H1 (cell line): ENCODE measurements around the gene AATK. TPM values are rescaled to one million over a fixed set of nuclear protein-coding genes. Genes with fewer than 3 reads are reported as not detected.

Experiments used
- CTCF ChIA-PET: fragments of 300-600 bp; sonication (Branson Sonifier 250); formaldehyde crosslinking; loops from one replicate; lab custom pipeline; 2021; ENCODE audit not compliant: partially characterized antibody; lab: Charles Lee
- POLR2A ChIA-PET: fragments of 300-600 bp; sonication (Branson Sonifier 250); formaldehyde crosslinking; loops from one replicate; lab custom pipeline; 2021; ENCODE audit warnings: inconsistent platforms; ENCODE audit not compliant: partially characterized antibody; lab: Charles Lee
- DNase-seq, 2 experiments: peaks; one replicate each; pipeline versions ENCODE4 v3.0.0 to v3.0.0-alpha.2; 2010 to 2022; ENCODE audit warnings: low spot score in 2 of 2, low read depth in 1 of 2, mixed read lengths in 1 of 2
- FAIRE-seq: peaks from 2 replicates; lab custom pipeline; 2011; peaks lifted over from hg19 to GRCh38; lab: Jason Lieb, UNC
- H2AFZ ChIP-seq: 2 replicates; pipeline ENCODE4 v1.8.1; 2012; ENCODE audit warnings: low read length, inconsistent platforms
- H2AK5ac ChIP-seq: 2 replicates; pipeline ENCODE4 v1.6.1; 2013; ENCODE audit warnings: low read depth, low read length
- H2BK120ac ChIP-seq: replicated peaks from 2 replicates; pipeline ENCODE3; 2013; ENCODE audit warnings: low read depth, low read length, inconsistent platforms
- H2BK12ac ChIP-seq: 2 replicates; pipeline ENCODE4 v1.6.1; 2013; ENCODE audit warnings: low read depth, low read length
- H2BK15ac ChIP-seq: 2 replicates; pipeline ENCODE4 v1.6.1; 2013; ENCODE audit warnings: low read length
- H2BK20ac ChIP-seq: 2 replicates; pipeline ENCODE4 v1.6.1; 2013; ENCODE audit warnings: low read length
- H2BK5ac ChIP-seq: 2 replicates; pipeline ENCODE4 v1.6.1; 2013; ENCODE audit warnings: low read depth, low read length
- H3K14ac ChIP-seq: 2 replicates; pipeline ENCODE4 v1.6.1; 2013; ENCODE audit warnings: inconsistent platforms; ENCODE audit not compliant: insufficient read length
- H3K18ac ChIP-seq: 2 replicates; pipeline ENCODE4 v1.6.1; 2013; ENCODE audit warnings: low read length; ENCODE audit errors: extremely low read depth
- H3K23ac ChIP-seq: 2 replicates; pipeline ENCODE4 v1.6.1; 2013; ENCODE audit warnings: inconsistent platforms; ENCODE audit not compliant: insufficient read length
- H3K23me2 ChIP-seq: 2 replicates; pipeline ENCODE4 v1.6.1; 2013; ENCODE audit warnings: low read depth, low read length
- H3K27ac ChIP-seq: 2 replicates; pipeline ENCODE4 v1.6.1; 2011; ENCODE audit warnings: low read depth, low read length, inconsistent platforms
- H3K27me3 ChIP-seq, 4 experiments: replicated peaks in 1 of 4; 1 replicate in 1 of 4; 2 replicates in 3 of 4; pipeline versions ENCODE4 v1.6.1 to v1.8.1; 2011 to 2013; ENCODE audit warnings: low read length in 3 of 4, mild to moderate bottlenecking in 3 of 4, inconsistent platforms in 2 of 4, mixed read lengths in 2 of 4, moderate library complexity in 1 of 4; ENCODE audit not compliant: control insufficient read depth in 3 of 4, insufficient read depth in 3 of 4; ENCODE audit errors: extremely low read depth in 1 of 4
- H3K36me3 ChIP-seq, 4 experiments: 2 replicates each; pipeline versions ENCODE4 v1.6.1 to v1.8.1; 2011 to 2013; ENCODE audit warnings: mild to moderate bottlenecking in 4 of 4, low read length in 3 of 4, moderate library complexity in 2 of 4, control low read depth in 1 of 4, inconsistent platforms in 1 of 4; ENCODE audit not compliant: insufficient read depth in 4 of 4, control insufficient read depth in 2 of 4
- H3K4ac ChIP-seq: replicated peaks from 2 replicates; pipeline ENCODE3; 2013; ENCODE audit warnings: low read length, low read depth, mixed read lengths, inconsistent platforms; ENCODE audit not compliant: insufficient read length
- H3K4me1 ChIP-seq, 4 experiments: replicated peaks in 1 of 4; 1 replicate in 1 of 4; 2 replicates in 3 of 4; pipeline versions ENCODE4 v1.6.1 to v1.8.1; 2011 to 2013; ENCODE audit warnings: low read length in 3 of 4, inconsistent platforms in 2 of 4, mixed read lengths in 1 of 4; ENCODE audit not compliant: insufficient read depth in 4 of 4, control insufficient read depth in 3 of 4
- H3K4me2 ChIP-seq, 2 experiments: 2 replicates each; pipeline versions ENCODE4 v1.6.1 to v1.8.1; 2011 to 2013; ENCODE audit warnings: low read depth in 2 of 2, low read length in 2 of 2, control low read depth in 1 of 2, inconsistent platforms in 1 of 2, mild to moderate bottlenecking in 1 of 2; ENCODE audit not compliant: insufficient read depth in 1 of 2
- H3K4me3 ChIP-seq, 4 experiments: fragments of 200-600, 300-600 bp in 1 of 4; sonication (generic), shearing (Covaris generic), sonication (Bioruptor Twin) in 1 of 4; 2 replicates each; pipeline versions ENCODE4 v1.5.1 to v1.8.1; 2011 to 2016; ENCODE audit warnings: low read length in 4 of 4, low read depth in 3 of 4, control low read depth in 2 of 4, inconsistent platforms in 2 of 4, mild to moderate bottlenecking in 2 of 4, mixed read lengths in 1 of 4, moderate library complexity in 1 of 4; ENCODE audit not compliant: insufficient read depth in 2 of 4; ENCODE audit errors: extremely low read depth in 1 of 4
- H3K56ac ChIP-seq: replicated peaks from 2 replicates; pipeline ENCODE3; 2013; ENCODE audit warnings: low read depth, mild to moderate bottlenecking, mixed read lengths, low read length, inconsistent platforms; ENCODE audit not compliant: insufficient read length
- H3K79me1 ChIP-seq: 2 replicates; pipeline ENCODE4 v1.6.1; 2013; ENCODE audit warnings: low read depth, low read length, control low read depth
- H3K79me2 ChIP-seq, 2 experiments: 2 replicates each; pipeline versions ENCODE4 v1.6.1 to v1.8.1; 2012 to 2013; ENCODE audit warnings: low read length in 2 of 2, mild to moderate bottlenecking in 2 of 2, inconsistent platforms in 1 of 2; ENCODE audit not compliant: insufficient read depth in 2 of 2, control insufficient read depth in 1 of 2
- H3K9ac ChIP-seq, 4 experiments: replicated peaks in 1 of 4; 1 replicate in 1 of 4; 2 replicates in 3 of 4; pipeline versions ENCODE4 v1.6.1 to v1.8.1; 2011 to 2013; ENCODE audit warnings: low read depth in 3 of 4, low read length in 3 of 4, control low read depth in 2 of 4, mild to moderate bottlenecking in 2 of 4, moderate library complexity in 2 of 4, inconsistent platforms in 1 of 4; ENCODE audit errors: extremely low read depth in 1 of 4
- H3K9me3 ChIP-seq, 2 experiments: 2 replicates each; pipeline versions ENCODE4 v1.6.1 to v1.8.1; 2012 to 2013; ENCODE audit warnings: mild to moderate bottlenecking in 2 of 2, moderate library complexity in 2 of 2, control low read depth in 1 of 2, inconsistent platforms in 1 of 2, low read depth in 1 of 2, low read length in 1 of 2, mixed read lengths in 1 of 2; ENCODE audit not compliant: insufficient read depth in 2 of 2
- H4K20me1 ChIP-seq, 2 experiments: replicated peaks in 1 of 2; 2 replicates each; pipeline versions ENCODE3 to v1.8.1; 2011 to 2013; ENCODE audit warnings: inconsistent platforms in 2 of 2, low read length in 2 of 2, mild to moderate bottlenecking in 1 of 2; ENCODE audit not compliant: insufficient read depth in 2 of 2, control insufficient read depth in 1 of 2
- H4K5ac ChIP-seq: 2 replicates; pipeline ENCODE4 v1.6.1; 2013; ENCODE audit warnings: low read length, low read depth, mixed read lengths, inconsistent platforms; ENCODE audit not compliant: insufficient read length
- H4K8ac ChIP-seq: 2 replicates; pipeline ENCODE4 v1.8.0; 2013; ENCODE audit warnings: mild to moderate bottlenecking, moderate library complexity, low read length, inconsistent platforms; ENCODE audit not compliant: insufficient read depth; ENCODE audit errors: extremely low read depth
- H4K91ac ChIP-seq: replicated peaks from 2 replicates; pipeline ENCODE3; 2013; ENCODE audit warnings: low read length, mixed read lengths, inconsistent platforms; ENCODE audit not compliant: insufficient read length
- EZH2 ChIP-seq: fragments of 200-600 bp; sonication (generic); IDR thresholded peaks from 2 replicates; pipeline ENCODE4 v1.7.1; 2012; ENCODE audit warnings: low read depth, mild to moderate bottlenecking, moderate library complexity, low read length, inconsistent platforms; ENCODE audit not compliant: severe bottlenecking
- TCF12 ChIP-seq: IDR thresholded peaks from 2 replicates; pipeline ENCODE4 v1.6.1; 2011; ENCODE audit warnings: low read depth, mild to moderate bottlenecking, low read length
- WGBS, 2 experiments: shearing (Covaris generic) in 1 of 2; methylation state at CpG; one replicate each; pipeline versions ENCODE4 v1.1.6 to v1.1.7; 2013 to 2015; ENCODE audit warnings: low lambda C conversion rate in 2 of 2, mixed read lengths in 2 of 2, inconsistent platforms in 1 of 2, low coverage in 1 of 2, missing lambda C conversion rate in 1 of 2; ENCODE audit not compliant: insufficient replicate concordance in 2 of 2, insufficient coverage in 1 of 2, insufficient read length in 1 of 2; ENCODE audit errors: extremely low coverage in 1 of 2, missing lambda C conversion rate in 1 of 2; 5-methylcytosine and 5-hydroxymethylcytosine counted together
- polyA plus RNA-seq, 7 experiments: library from polyadenylated mRNA; depleted of rRNA in 3 of 7; stranded (reverse) in 5 of 7; unstranded in 2 of 7; fragments of >200 nt in 5 of 7; fragments of 200-250 nt in 2 of 7; gene quantifications; 1 replicate in 5 of 7; 2 replicates in 1 of 7; 4 replicates in 1 of 7; pipeline versions ENCODE4 v1.2.1 to v1.2.3, GENCODE V29; 2011 to 2013; ENCODE audit warnings: missing spikeins in 2 of 7, mixed read lengths in 2 of 7
- total RNA-seq: library from RNA; stranded (reverse); fragmentation: NEBNext Ultra II Directional; extraction: Animal tissue kit (Norgen Biotek cat#: 25700); gene quantifications from 2 replicates; pipeline ENCODE4 v1.2.1, GENCODE V29; 2021

AATK gene
- total and polyA plus RNA-seq, 2 of the 8 experiments (the other 6 are each of a cell fraction or from before 2014, with no cell fraction given), result 1.7 to 3.5 TPM

DNA sequence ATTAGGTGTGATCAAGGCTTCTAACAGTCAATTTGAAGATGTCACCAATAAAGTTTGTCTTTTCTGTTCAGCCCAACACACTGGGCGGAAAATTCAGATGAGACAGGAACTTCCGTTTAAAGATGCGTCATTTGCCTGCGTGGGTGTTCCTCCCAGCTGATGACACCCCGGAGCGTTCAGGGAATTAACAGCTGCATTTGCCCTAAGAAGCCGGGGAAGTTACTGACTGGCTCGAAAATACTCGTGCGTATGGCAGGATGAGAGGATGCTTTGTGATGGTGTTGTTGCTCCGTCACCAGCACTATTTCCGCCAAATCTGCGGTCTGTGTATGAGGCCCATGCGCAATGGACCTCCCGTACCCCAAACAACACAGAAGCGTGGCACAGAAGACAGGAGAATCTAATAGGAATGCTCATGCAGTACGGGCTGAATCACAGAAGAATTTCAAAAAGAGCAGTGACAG, 12.6 kb downstream of the AATK start:
- Histone ChIP-seq H2BK15ac (no peak overlapping the region), H3K23ac (no peak overlapping the region), H2AFZ (no peak overlapping the region), H3K79me2 (no peaks in the 10 kb centered on the region), H3K4me1 (no peaks in the 10 kb centered on the region; a peak in 1 of 7 replicates), H3K4me3 (no peak overlapping the region), H4K20me1 (no peaks in the 10 kb centered on the region), H4K91ac (no peak overlapping the region), H3K9ac (no peak overlapping the region), H2AK5ac (no peak overlapping the region; the same call in 1 of the 2 replicates), H3K27me3 (no peaks in the 10 kb centered on the region), H2BK5ac (no peak overlapping the region), H2BK12ac (no peak overlapping the region), H3K79me1 (no peaks in the 10 kb centered on the region), H3K36me3 (no peaks in the 10 kb centered on the region), H3K27ac (no peak overlapping the region), H2BK20ac (no peak overlapping the region), H3K56ac (no peak overlapping the region), H3K23me2 (no peaks in the 10 kb centered on the region), H3K4ac (no peak overlapping the region), H4K8ac (no peak overlapping the region), H2BK120ac (no peak overlapping the region), H3K9me3 (no peaks in the 10 kb centered on the region), H3K14ac (no peak overlapping the region), H4K5ac (no peak overlapping the region), H3K18ac (no peak overlapping the region), H3K4me2 (no peak overlapping the region)
- TF ChIP-seq TCF12 (no peak), EZH2 (no peak)
- POLR2A ChIA-PET, result interaction anchor here (0.9 kb wide), 1 partner anchor 9 kb away, joined by 3 read pairs; no protein-coding TSS in a partner anchor
- CTCF ChIA-PET, result interaction anchor here (4.3 kb wide), 1 partner anchor 11 kb away, joined by 21 read pairs; no protein-coding TSS in a partner anchor
- 93% methylated on average over 17 of the region's 17 CpGs; no CpG with 5 or more reads in 1 of the 2 experiments for WGBS, 2 experiments
- DNase-seq (no peak), FAIRE-seq (no peak)
